ENCODE measurements around the gene PRR20G. TPM values are rescaled to one million over a fixed set of nuclear protein-coding genes. Genes with fewer than 3 reads are reported as not detected.

Gene PRR20G
- total RNA-seq, 1 donor from 2014 or later: not detected

- no peak overlapping the region for H3K27ac ChIP-seq
- TF ChIP-seq CTCF (IDR thresholded peaks at IDR 0.05): no peak
- TF ChIP-seq POLR2A (IDR thresholded peaks at IDR 0.05): no peak
- TF ChIP-seq POLR2AphosphoS5 (IDR thresholded peaks at IDR 0.05; ENCODE audit: insufficient read depth in 1 of 2, low read depth in 1 of 2): no peak
- intact Hi-C loops (cut with DNase I): no loop called here
- no peaks in the 10 kb centered on the region for H3K9me3 ChIP-seq
- DNase-seq (ENCODE audit: extremely low spot score in 2 of 2): no peak
- H3K27me3 ChIP-seq: no peaks in the 10 kb centered on the region
- H3K36me3 ChIP-seq: no peaks in the 10 kb centered on the region
- no peaks in the 10 kb centered on the region for H3K4me1 ChIP-seq
- no peak overlapping the region for H3K4me3 ChIP-seq
Measured at GRCh38 chr3:127291611-127292010, 3.8 kb upstream of the PRR20G start.

GRCh38 chr3:127291114-127291513 is 3.3 kb upstream of the PRR20G start:
- Histone ChIP-seq H3K27ac (no peak overlapping the region), H3K4me3 (no peak overlapping the region), H3K4me1 (no peaks in the 10 kb centered on the region), H3K27me3 (no peaks in the 10 kb centered on the region), H3K36me3 (no peaks in the 10 kb centered on the region), H3K9me3 (no peaks in the 10 kb centered on the region)
- no peak for TF ChIP-seq POLR2A (IDR thresholded peaks at IDR 0.05)
- TF ChIP-seq CTCF (IDR thresholded peaks at IDR 0.05): no peak
- TF ChIP-seq POLR2AphosphoS5 (IDR thresholded peaks at IDR 0.05; ENCODE audit: insufficient read depth in 1 of 2, low read depth in 1 of 2): no peak
- intact Hi-C loops (cut with DNase I): no loop called here
- DNase-seq (ENCODE audit: extremely low spot score in 2 of 2): no peak

- no peak overlapping the region for H3K27ac ChIP-seq
- TF ChIP-seq CTCF (IDR thresholded peaks at IDR 0.05): no peak
- no peak for TF ChIP-seq POLR2A (IDR thresholded peaks at IDR 0.05)
- TF ChIP-seq POLR2AphosphoS5 (IDR thresholded peaks at IDR 0.05; ENCODE audit: insufficient read depth in 1 of 2, low read depth in 1 of 2): no peak
- H3K4me1 ChIP-seq: no peaks in the 10 kb centered on the region
- no peak for DNase-seq (ENCODE audit: extremely low spot score in 2 of 2)
- no peaks in the 10 kb centered on the region for H3K36me3 ChIP-seq
- no peaks in the 10 kb centered on the region for H3K27me3 ChIP-seq
- H3K4me3 ChIP-seq: no peak overlapping the region
- intact Hi-C loops (cut with DNase I): no loop called here
- H3K9me3 ChIP-seq: no peaks in the 10 kb centered on the region
Measured at GRCh38 chr3:127289706-127290575, 2.1 kb upstream of the PRR20G start.

GRCh38 chr3:127288921-127289705 is 1.3 kb upstream of the PRR20G start:
- Histone ChIP-seq H3K36me3 (no peaks in the 10 kb centered on the region), H3K9me3 (no peaks in the 10 kb centered on the region), H3K27me3 (no peaks in the 10 kb centered on the region), H3K4me1 (no peaks in the 10 kb centered on the region), H3K4me3 (no peak overlapping the region), H3K27ac (no peak overlapping the region)
- intact Hi-C loops (cut with DNase I): no loop called here
- DNase-seq (ENCODE audit: extremely low spot score in 2 of 2): no peak
- TF ChIP-seq POLR2A (IDR thresholded peaks at IDR 0.05) (no peak), CTCF (IDR thresholded peaks at IDR 0.05) (no peak), POLR2AphosphoS5 (IDR thresholded peaks at IDR 0.05; ENCODE audit: insufficient read depth in 1 of 2, low read depth in 1 of 2) (no peak)

Measured in vagina (tissue), 2 donors.